ENCODE measurements around the gene RAB11FIP5. TPM values are rescaled to one million over a fixed set of nuclear protein-coding genes. Genes with fewer than 3 reads are reported as not detected.

Gene RAB11FIP5
- total and polyA plus RNA-seq, 9 of the 15 experiments (the other 6 are each of a cell fraction or from before 2014, with no cell fraction given): 1.7 to 14.4 (median 6.4) TPM

DNA sequence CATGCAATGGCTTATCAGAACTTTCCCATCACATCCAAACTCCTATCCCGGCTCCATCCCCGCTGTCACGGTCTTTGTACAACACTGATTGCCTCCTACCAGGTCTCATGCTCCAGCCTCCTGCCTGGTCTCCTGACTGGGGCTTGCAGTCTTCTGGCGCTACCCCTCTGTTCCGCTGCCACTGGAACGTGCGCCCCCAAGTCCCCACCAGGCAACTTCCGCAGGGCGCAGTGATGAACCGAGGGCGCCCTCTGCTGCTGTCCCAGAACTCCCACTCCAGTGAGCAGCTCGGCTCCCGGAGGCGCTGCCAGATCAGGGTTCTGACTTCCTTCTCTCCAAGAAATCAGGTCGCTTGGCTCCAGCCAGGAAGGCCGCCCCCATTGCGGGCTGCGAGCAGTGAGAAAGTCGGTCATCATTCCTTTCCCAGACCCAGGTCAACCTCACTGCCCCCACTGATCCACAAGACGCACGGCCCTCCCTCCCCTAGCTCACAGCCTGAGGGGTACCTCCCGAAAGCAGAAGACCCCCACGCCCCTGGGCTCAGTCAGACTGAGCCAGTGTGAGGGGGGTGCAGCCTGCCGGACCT, 43.9 kb upstream of the RAB11FIP5 start (continued):
- TF ChIP-seq RCOR1 (IDR thresholded peaks at IDR 0.05; ENCODE audit: borderline replicate concordance in 1 of 2, low read depth in 2 of 2, low read length in 2 of 2) (no peak), ZSCAN32 (CRISPR knock-in tag; IDR thresholded peaks at IDR 0.05) (no peak)

DNA sequence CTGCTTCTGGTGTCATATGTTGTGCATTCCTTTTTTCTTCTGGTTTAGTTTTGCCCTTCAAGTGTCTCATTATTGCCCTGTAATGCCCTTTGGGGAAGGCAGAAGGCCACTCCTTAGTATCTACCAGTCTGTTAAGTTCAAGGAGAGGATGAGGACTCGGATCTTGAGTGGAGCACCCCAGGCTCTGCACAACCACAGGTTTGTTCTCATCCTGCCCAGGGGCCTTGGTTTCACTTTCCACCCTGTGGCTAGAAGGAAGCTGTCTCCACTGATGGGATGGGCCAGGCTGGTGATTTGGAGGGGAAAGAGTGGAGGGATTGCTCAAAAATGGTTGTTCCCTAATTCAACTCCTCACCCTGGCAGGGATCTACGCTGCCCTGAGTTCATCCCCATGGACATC, 30.2 kb upstream of the RAB11FIP5 start:
- CTCF ChIA-PET (ENCODE audit: low intra/inter-chr PET ratio): no interaction called here
- no peaks in the 10 kb centered on the region for H3K79me2 ChIP-seq (ENCODE audit: control insufficient read depth, insufficient read depth, low read length)
- H3K4me2 ChIP-seq (ENCODE audit: insufficient read depth, low read length): no peak overlapping the region
- no peak overlapping the region for H3K4me3 ChIP-seq
- POLR2A ChIA-PET: interaction anchor here (0.6 kb wide), 1 partner anchor 995 kb away, joined by 5 read pairs; no protein-coding TSS in a partner anchor
- BruUV-seq (replicated peaks): no TSS peak
- FAIRE-seq: no peak
- peaks cover 3% of the 10 kb centered on the region for H3K9me1 ChIP-seq (ENCODE audit: control insufficient read depth, insufficient read depth, low read length)
- H3K36me3 ChIP-seq (ENCODE audit: control insufficient read depth, insufficient read depth, low read length): no peaks in the 10 kb centered on the region
- whole genome bisulfite sequencing (ENCODE audit: insufficient coverage, low coverage, missing lambda C conversion rate): 0% methylated on average over 2 of the region's 2 CpGs
- in situ Hi-C loops (cut with MboI): no loop called here
- TF ChIP-seq MYNN (IDR thresholded peaks at IDR 0.05) (no peak), MYNN (CRISPR knock-in tag; IDR thresholded peaks at IDR 0.05) (no peak), NONO (IDR thresholded peaks at IDR 0.05; ENCODE audit: low read depth in 2 of 2, low read length in 1 of 2) (no peak), ZEB2 (IDR thresholded peaks at IDR 0.05) (no peak), CREB1 (IDR thresholded peaks at IDR 0.05) (no peak), CREB1 (CRISPR knock-in tag; IDR thresholded peaks at IDR 0.05) (no peak), ZNF184 (CRISPR knock-in tag; IDR thresholded peaks at IDR 0.05) (no peak), RUNX1 (IDR thresholded peaks at IDR 0.05; ENCODE audit: low read depth) (no peak), CEBPB (tag; IDR thresholded peaks at IDR 0.05) (no peak), BDP1 (IDR thresholded peaks at IDR 0.05; ENCODE audit: insufficient read depth, insufficient read length) (no peak), MIER1 (IDR thresholded peaks at IDR 0.05; ENCODE audit: low read depth) (no peak), SMARCC2 (IDR thresholded peaks at IDR 0.05; ENCODE audit: low read depth) (no peak), MCM7 (IDR thresholded peaks at IDR 0.05) (no peak), ZNF12 (CRISPR knock-in tag; IDR thresholded peaks at IDR 0.05) (no peak), ZNF830 (CRISPR knock-in tag; IDR thresholded peaks at IDR 0.05) (no peak), ZNF143 (CRISPR knock-in tag; IDR thresholded peaks at IDR 0.05) (no peak), NFYB (IDR thresholded peaks at IDR 0.05; ENCODE audit: extremely low read depth, insufficient read length) (no peak), DNMT1 (IDR thresholded peaks at IDR 0.05) (no peak)
- TF ChIP-seq, protein P1, sequence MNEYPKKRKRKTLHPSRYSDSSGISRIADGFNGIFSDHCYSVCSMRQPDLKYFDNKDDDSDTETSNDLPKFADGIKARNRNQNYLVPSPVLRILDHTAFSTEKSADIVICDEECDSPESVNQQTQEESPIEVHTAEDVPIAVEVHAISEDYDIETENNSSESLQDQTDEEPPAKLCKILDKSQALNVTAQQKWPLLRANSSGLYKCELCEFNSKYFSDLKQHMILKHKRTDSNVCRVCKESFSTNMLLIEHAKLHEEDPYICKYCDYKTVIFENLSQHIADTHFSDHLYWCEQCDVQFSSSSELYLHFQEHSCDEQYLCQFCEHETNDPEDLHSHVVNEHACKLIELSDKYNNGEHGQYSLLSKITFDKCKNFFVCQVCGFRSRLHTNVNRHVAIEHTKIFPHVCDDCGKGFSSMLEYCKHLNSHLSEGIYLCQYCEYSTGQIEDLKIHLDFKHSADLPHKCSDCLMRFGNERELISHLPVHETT (CRISPR knock-in tag; conservative IDR thresholded peaks at IDR 0.05 in 1 of 2, IDR thresholded peaks at IDR 0.05 in 1 of 2): no peak
- no peaks in the 10 kb centered on the region for H4K20me1 ChIP-seq (replicated peaks; ENCODE audit: control insufficient read depth, insufficient read depth, low read length)
- no peaks in the 10 kb centered on the region for H3K4me1 ChIP-seq (replicated peaks in 1 of 2; ENCODE audit: control insufficient read depth in 2 of 2, insufficient read depth in 2 of 2, low read length in 2 of 2)
- H3K9me3 ChIP-seq (replicated peaks; ENCODE audit: control insufficient read depth, insufficient read depth, low read depth, low read length): no peaks in the 10 kb centered on the region
- H3K9ac ChIP-seq (ENCODE audit: insufficient read depth in 1 of 2, low read depth in 2 of 2, low read length in 2 of 2): no peak overlapping the region
- intact Hi-C loops (cut with micrococcal nuclease): no loop called here
- ATAC-seq: no peak; the same call in 2 of the 3 replicates
- peaks cover 5 to 10% of the 10 kb centered on the region in 2 experiments for H3K27me3 ChIP-seq (ENCODE audit: control insufficient read depth in 2 of 2, insufficient read depth in 2 of 2, low read length in 2 of 2)
- H3K27ac ChIP-seq (ENCODE audit: extremely low read depth, low read depth, low read length): no peak overlapping the region
- no peak overlapping the region for H2AFZ ChIP-seq (ENCODE audit: low read depth, low read length)
- DNase-seq (ENCODE audit: extremely low read depth in 1 of 4, low spot score in 3 of 4): no peak
